Cardiac fibroblast (primary cell): ENCODE data around the gene NKD2.
A peak's percentile ranks its signal among the peaks of the same experiment; 100 is the strongest.

ENCODE experiments used
- DNase-seq, 2 donors: peaks; one replicate each; pipeline versions ENCODE4 v3.0.0 to v3.0.0-alpha.2; 2010; ENCODE audit warnings: low read depth in 2 of 2
- H3K4me3 ChIP-seq, 2 donors: replicated peaks in 1 of 2; 1 replicate in 1 of 2; 2 replicates in 1 of 2; pipeline ENCODE4 v1.5.1; 2011; ENCODE audit warnings: low read depth in 2 of 2, low read length in 2 of 2, mild to moderate bottlenecking in 2 of 2, moderate library complexity in 1 of 2
- CTCF ChIP-seq: IDR thresholded peaks from one replicate; pipeline ENCODE4 v1.5.1; 2011; ENCODE audit warnings: low read depth, mild to moderate bottlenecking, low read length, inconsistent platforms

NKD2 gene, protein sequence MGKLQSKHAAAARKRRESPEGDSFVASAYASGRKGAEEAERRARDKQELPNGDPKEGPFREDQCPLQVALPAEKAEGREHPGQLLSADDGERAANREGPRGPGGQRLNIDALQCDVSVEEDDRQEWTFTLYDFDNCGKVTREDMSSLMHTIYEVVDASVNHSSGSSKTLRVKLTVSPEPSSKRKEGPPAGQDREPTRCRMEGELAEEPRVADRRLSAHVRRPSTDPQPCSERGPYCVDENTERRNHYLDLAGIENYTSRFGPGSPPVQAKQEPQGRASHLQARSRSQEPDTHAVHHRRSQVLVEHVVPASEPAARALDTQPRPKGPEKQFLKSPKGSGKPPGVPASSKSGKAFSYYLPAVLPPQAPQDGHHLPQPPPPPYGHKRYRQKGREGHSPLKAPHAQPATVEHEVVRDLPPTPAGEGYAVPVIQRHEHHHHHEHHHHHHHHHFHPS

DNA sequence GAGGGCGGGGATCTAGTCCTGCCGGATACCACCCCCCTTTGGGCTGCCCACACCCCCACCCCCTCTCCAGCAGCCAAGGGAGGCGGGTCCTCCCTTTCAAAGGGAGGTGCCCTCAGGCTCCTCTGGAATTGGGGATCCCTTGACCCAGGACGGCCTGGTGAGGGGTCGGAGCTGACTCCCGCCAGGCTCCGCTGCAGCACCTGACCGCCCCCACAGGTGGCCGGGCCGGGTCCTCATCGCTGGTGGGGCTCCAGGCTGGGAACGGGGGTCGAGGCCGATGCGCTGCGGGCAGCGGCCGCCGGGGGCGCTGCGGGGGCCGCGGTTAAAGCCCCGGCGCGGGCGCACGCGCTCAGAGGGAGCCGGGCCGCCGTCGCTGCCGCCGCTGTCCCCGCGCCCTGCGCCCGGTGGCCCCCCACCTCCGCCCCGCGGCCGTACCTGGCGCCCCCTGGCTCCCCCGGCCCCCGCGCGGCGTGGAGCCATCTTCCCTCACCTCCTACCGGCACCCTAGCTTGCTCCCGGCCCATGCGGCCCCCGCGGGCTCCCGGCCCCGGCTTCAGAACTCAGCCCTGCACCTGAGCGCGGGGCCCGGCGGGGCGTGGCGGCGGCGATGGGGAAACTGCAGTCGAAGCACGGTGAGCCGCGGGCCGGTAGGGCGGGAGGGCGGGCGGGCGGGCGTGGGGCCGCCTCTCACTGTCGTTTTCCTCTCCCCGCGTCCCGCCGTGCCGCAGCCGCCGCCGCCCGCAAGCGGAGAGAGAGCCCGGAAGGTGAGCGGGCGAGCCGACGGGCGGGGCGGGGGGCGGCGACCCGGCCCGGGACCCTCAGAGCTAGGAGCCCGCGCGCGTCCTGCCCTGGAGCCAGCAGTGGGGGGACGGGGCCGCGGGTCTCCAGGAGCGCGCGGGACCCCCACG lies at the start of gene NKD2:
NKD2 (plus strand) TSS at position 352 of the 908 bp plus-strand sequence; CDS start at position 608, 256 bp downstream.
- no peak for DNase-seq
- no peak for TF ChIP-seq CTCF
- H3K4me3 ChIP-seq: peak within 1 kb of the TSS; percentile 14 to 53

- H3K4me3 ChIP-seq: no peak overlapping the region
- no peak for TF ChIP-seq CTCF
- DNase-seq: no peak
These were observed 48.7 kb upstream of the NKD2 start for GRCh38 chr5:959581-960531.

DNA sequence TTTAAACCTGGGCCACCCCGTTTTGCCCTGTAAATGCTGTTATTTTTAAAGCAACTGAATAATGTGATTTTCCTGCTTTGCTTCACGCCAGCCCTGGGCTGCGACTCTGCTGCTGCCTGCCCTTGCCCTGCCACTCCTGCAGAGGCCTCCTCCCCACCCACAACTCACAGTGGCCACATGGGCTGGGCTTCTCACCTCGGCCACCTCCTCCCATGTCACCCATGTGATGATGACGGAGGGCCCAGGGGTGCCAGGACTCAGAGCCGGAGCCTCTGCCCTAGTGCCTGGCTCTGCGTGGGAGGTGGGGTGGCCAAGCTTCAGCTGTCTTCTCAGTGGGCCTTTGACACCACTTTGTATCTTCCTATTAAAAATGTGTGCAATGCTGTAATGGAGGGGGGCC lies 48.1 kb upstream of the NKD2 start:
- H3K4me3 ChIP-seq: no peak overlapping the region
- TF ChIP-seq CTCF: no peak
- DNase-seq: no peak

DNA sequence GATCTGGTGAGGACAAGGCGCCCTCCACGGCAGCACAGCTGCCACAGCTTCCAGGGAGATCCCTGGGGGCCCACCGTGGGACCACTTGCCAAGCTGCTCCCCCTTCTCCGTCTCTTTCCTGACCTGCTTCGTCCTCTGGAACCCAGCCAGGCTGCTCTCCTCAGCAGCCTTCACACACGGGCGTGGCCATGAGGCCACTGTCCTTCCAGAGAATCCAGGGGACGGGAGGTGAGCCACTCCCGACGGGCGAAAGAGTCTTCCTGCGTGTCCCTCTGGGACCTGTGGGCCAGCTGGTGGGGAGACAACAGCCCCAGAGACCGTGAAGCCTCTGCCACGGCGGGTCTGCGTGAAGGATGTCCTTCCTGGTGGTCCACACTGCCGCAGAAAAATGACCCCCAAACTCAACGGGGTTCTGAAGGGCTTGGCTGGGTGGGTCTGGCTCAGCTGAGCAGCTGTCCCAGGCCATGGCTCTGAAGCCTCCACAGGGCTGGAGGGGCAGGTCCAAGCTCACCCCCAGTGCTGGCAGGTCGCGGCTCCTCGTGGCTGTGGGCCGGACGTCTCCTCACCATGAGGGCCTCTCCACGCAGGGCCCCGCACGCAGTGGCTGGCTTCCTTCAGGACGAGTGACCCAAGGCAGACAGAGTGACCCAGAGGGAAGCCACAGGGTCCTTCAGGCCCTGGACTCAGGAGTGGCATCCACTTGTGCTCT lies 47.4 kb upstream of the NKD2 start:
- no peak overlapping the region for H3K4me3 ChIP-seq
- no peak for DNase-seq
- no peak for TF ChIP-seq CTCF

GRCh38 chr5:961711-962240 lies 46.8 kb upstream of the NKD2 start:
- no peak for DNase-seq
- no peak for TF ChIP-seq CTCF
- no peak overlapping the region for H3K4me3 ChIP-seq

- H3K4me3 ChIP-seq: no peak overlapping the region
- no peak for TF ChIP-seq CTCF
- no peak for DNase-seq
These were observed 46.2 kb upstream of the NKD2 start for GRCh38 chr5:962386-962785.
